ENCODE results near the gene KLF5. TPM values are rescaled to one million over a fixed set of nuclear protein-coding genes. Genes with fewer than 3 reads are reported as not detected.
A peak's percentile ranks its signal among the peaks of the same experiment; 100 is the strongest.
"Not testable (repeated sequence)": the region's sequence is repeated elsewhere in the genome, so short reads cannot be mapped to it uniquely, and the experiment has no call there.

Gene KLF5
- total RNA-seq, 1 donor from 2014 or later, result 185 TPM

- DNase-seq (ENCODE audit: low spot score), result no peak
These were observed 29.6 kb downstream of the KLF5 start for GRCh38 chr13:73088332-73088935.

GRCh38 chr13:73089213-73089612 lies 30.4 kb downstream of the KLF5 start:
- DNase-seq (ENCODE audit: low spot score), result no peak

GRCh38 chr13:73090116-73090822 lies 31.5 kb downstream of the KLF5 start:
- DNase-seq (ENCODE audit: low spot score), result no peak

- no peak for DNase-seq (ENCODE audit: low spot score)
These were observed 32.0 kb downstream of the KLF5 start for GRCh38 chr13:73090823-73091187.

GRCh38 chr13:73092829-73093228 lies 34.0 kb downstream of the KLF5 start:
- no peak for DNase-seq (ENCODE audit: low spot score)

GRCh38 chr13:73096173-73096572 lies 37.4 kb downstream of the KLF5 start:
- DNase-seq (ENCODE audit: low spot score), result peak; percentile 58

- DNase-seq (ENCODE audit: low spot score), result no peak
These were observed 37.8 kb downstream of the KLF5 start for GRCh38 chr13:73096638-73097037.

- not testable (repeated sequence) for DNase-seq (ENCODE audit: low spot score)
These were observed 42.0 kb downstream of the KLF5 start for GRCh38 chr13:73100781-73101180.

- no peak for DNase-seq (ENCODE audit: low spot score)
These were observed 42.7 kb downstream of the KLF5 start for GRCh38 chr13:73101351-73102007.

GRCh38 chr13:73103238-73103637 lies 44.4 kb downstream of the KLF5 start:
- DNase-seq (ENCODE audit: low spot score), result no peak

- DNase-seq (ENCODE audit: low spot score), result no peak
These were observed 47.8 kb downstream of the KLF5 start for GRCh38 chr13:73106513-73107178.

- DNase-seq (ENCODE audit: low spot score), result no peak
These were observed 48.7 kb downstream of the KLF5 start for GRCh38 chr13:73107481-73107880.

GRCh38 chr13:73107970-73108369 lies 49.2 kb downstream of the KLF5 start:
- DNase-seq (ENCODE audit: low spot score), result no peak

GRCh38 chr13:73109288-73109899 lies 50.6 kb downstream of the KLF5 start:
- no peak for DNase-seq (ENCODE audit: low spot score)

GRCh38 chr13:73109969-73110368 lies 51.2 kb downstream of the KLF5 start:
- no peak for DNase-seq (ENCODE audit: low spot score)

GRCh38 chr13:73110814-73111213 lies 52.0 kb downstream of the KLF5 start:
- no peak for DNase-seq (ENCODE audit: low spot score)

- DNase-seq (ENCODE audit: low spot score), result no peak
These were observed 52.5 kb downstream of the KLF5 start for GRCh38 chr13:73111331-73111730.

GRCh38 chr13:73119612-73120011 lies 60.8 kb downstream of the KLF5 start:
- no peak for DNase-seq (ENCODE audit: low spot score)
